Hematopoietic multipotent progenitor cell treated with erythropoietin and hydrocortisone succinate and interleukin-3 and kit ligand, for 6 days (in vitro differentiated cells): ENCODE measurements around the gene PPP2R2C.

Experiments
- DNase-seq: peaks from one replicate; pipeline ENCODE4 v3.0.0-alpha.2; 2015

PPP2R2C gene

DNA sequence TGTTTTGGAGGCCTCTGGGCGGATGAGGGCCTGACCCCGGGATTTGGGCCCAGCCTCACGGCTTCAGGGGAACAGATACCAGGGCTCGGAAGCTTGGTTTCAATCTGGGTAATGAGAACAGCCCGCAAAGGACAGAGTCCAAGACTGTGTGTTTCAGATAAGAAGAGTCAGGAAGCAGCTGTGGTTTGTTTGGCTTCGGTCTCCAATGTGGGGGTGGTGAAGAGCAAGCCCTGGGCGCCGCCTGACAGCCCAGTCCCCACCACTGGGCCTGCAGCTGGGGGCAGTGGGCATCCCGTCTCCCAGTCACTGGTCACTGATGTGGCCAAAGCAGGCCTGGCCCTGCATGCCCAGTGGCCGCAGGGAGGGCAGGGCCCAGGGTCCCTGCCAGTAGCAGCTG, 193.6 kb downstream of the PPP2R2C start:
- DNase-seq: peak; percentile 84

- DNase-seq: no peak
Observed at GRCh38 chr4:6277935-6278800, 194.2 kb downstream of the PPP2R2C start.

DNA sequence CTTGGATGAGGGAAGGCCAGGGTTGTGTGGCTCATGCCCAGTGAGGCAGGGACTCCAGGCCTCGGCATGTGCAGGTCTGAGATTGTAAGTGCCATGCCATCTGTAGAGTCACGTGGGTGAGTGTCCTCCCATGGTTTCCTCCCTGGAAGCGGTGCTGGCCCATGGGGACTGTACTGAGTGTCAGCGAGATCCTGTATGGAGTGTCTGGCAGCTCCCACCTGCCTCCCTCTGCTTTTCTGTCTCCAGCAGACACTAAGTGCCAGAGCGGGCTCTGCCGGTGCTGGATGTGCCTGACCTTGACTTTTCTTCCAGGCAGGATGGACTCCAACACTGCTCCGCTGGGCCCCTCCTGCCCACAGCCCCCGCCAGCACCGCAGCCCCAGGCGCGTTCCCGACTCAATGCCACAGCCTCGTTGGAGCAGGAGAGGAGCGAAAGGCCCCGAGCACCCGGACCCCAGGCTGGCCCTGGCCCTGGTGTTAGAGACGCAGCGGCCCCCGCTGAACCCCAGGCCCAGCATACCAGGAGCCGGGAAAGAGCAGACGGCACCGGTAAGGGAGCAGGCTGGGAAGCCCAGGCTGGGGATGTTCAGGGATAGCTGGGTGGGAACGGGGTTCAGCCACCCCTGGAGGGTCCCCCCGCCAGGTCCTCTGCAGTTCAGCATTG, 195.1 kb downstream of the PPP2R2C start:
- no peak for DNase-seq

DNA sequence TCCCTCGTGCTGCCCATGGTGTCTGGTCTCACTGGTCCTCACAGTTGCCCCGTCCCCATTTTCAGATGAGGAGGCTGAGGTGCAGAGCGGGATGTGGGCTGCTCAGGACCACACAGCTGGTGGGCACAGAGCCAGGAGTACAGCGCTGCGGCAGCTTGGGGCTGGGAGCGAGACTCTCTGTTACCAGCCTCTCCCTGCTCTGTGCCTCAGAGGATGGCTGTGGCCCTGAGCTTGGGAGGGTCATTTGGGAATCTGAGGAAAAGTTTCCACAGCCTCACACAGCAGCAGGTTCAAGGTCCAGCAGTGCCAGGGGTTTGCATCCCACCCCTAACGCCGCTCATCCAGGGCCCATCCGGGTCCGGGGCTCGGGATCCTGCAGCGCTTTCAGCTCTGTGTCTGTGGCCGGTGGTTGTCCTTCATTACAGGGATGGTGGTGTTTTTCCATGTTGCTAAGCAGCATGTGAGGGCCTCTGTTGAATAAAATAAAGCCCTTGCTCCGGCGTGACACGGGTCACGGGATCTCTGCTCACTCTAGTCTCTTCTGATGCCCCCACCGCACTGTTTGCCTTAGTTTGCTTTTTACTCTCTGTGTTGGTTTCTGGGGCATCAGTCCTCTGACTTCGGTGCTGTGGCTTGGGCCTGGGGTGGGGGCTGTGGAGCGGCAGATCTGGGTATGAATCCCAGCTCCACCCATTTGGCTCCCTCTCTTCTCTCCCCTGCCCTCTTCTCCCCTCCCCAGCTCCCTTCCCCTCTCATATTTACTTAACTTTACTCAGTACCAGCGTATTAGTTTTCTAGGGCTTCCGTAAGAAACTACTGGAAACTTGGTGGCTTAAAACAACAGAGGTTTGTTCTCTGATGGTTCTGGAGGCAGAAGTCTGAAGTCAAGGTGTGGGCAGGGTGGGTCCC, 196.3 kb downstream of the PPP2R2C start:
- no peak for DNase-seq

GRCh38 chr4:6275351-6275750, 197.1 kb downstream of the PPP2R2C start:
- no peak for DNase-seq

DNA sequence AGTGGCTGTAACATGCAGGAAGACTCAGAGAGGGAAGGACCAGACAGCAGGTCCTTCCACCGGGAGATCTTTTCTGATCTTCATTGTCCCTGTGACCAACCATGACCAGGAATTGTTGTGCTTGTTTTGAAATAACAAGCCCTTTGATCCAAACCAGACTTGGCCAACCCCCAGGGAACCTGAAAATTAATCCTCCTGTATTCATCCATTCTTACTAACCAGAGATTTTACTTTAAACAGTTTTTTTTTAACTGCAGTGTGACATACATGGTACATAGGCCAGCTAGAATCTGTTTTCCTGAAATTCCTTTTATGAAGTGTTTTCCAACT, 198.8 kb downstream of the PPP2R2C start:
- no peak for DNase-seq

DNA sequence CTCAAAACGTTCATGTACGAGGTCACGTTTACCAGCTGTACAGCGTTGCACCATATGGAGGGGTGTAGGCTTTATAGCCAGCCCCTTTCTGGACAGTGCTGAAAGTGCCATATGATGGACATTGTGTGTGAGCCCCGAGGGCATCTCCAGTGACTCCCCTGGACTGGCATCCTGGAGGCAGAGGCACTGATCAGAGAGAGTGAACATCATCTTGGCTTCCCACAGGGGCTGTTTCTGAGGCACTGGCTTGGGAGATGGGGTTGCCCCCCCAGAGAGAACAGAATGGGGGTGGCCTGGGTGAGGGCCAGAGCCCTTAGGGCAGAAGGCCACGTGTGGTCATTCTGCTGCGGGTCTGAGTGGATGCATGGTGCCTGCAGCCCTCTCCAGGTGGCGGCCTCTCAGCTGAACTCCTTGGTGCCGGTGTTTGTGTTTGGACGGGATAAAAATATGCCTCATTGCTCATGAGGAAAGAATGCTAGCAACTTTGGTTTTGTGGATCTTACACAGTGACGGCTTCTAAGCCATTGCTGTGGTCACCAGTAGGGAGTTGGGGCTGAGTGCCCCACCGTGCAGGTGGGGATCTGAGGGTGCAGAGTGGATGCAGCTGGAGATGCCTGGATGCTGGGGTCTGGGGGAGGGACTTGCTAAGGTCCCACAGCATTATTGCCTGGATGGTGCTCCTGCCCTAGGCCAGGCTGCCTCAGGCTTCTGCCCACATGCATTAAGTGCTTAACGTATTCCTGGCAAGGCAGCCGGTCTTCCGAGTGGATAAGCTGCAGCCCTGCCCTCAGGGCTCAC, 199.4 kb downstream of the PPP2R2C start:
- no peak for DNase-seq

DNA sequence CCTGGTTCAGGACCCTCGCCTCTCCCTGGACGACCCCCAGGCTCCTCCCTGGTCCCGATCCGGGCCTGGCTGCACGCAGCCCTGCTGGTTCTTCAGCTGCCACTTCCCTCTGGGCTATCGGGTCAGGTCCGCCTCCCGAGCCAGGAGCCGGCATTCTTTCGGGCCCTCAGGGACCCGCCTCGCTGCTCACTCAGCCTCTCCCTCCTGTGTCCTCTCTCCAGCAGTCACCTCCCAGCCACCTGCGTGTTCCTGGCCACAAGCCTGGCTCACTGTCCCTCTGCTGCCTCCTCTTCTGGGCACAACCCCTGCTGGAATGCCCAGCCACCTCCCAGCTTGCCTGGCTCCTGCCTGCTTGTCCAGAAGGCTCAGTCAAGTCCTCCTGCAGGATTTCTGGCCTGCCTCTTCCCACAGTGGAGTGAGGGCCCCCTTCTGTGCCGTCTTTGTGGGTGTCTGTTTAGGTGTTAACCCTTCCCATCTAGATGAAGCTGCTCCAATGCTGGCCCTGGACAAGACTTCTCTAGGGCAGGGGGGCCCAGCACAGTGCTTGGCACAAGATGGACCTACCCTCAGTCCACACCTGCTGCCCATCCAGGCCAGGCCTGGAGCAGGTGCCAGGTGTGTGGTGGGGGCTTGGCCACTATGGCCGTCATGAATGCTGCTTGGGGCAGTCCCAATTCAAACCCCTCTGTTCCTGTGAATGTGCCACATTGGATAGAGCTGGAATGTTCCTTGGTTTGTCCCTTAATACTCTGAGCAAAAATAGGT, 200.5 kb downstream of the PPP2R2C start:
- no peak for DNase-seq

- no peak for DNase-seq
Observed at GRCh38 chr4:6271206-6271605, 201.2 kb downstream of the PPP2R2C start.

GRCh38 chr4:6270636-6271121, 201.7 kb downstream of the PPP2R2C start:
- no peak for DNase-seq
